GM23338 (cell line): ENCODE data around the gene ERC2.

Experiments used
- CREB1 ChIP-seq: fragments of 250-450 bp; sonication (Bioruptor Pico); IDR thresholded peaks from 2 replicates; pipeline ENCODE4 v1.5.0; 2020; ENCODE audit warnings: low read depth, mild to moderate bottlenecking, moderate library complexity
- CTCF ChIP-seq, 2 experiments: fragments of 200-600 bp in 1 of 2; sonication (generic) in 1 of 2; conservative IDR thresholded peaks; 2 replicates each; pipeline versions ENCODE4 v1.5.1 to v1.6.1; 2016 to 2017; ENCODE audit warnings: antibody characterized with exemption in 2 of 2, low read depth in 2 of 2, mild to moderate bottlenecking in 2 of 2, moderate library complexity in 1 of 2
- ETS1 ChIP-seq: IDR thresholded peaks from 2 replicates; pipeline ENCODE4 v1.6.1; 2016; ENCODE audit warnings: antibody characterized with exemption
- EZH2 ChIP-seq: fragments of 200-600 bp; sonication (generic); IDR thresholded peaks from one replicate; pipeline ENCODE4 v1.8.0; 2017; ENCODE audit warnings: antibody characterized with exemption, mild to moderate bottlenecking, low read depth; ENCODE audit not compliant: unreplicated experiment
- EZH2phosphoT487 ChIP-seq: fragments of 200-600 bp; sonication (generic); IDR thresholded peaks from one replicate; pipeline ENCODE4 v1.8.1; 2018; ENCODE audit warnings: antibody characterized with exemption; ENCODE audit not compliant: unreplicated experiment
- JUNB ChIP-seq: IDR thresholded peaks from one replicate; pipeline ENCODE4 v1.6.1; 2016; ENCODE audit warnings: antibody characterized with exemption; ENCODE audit not compliant: unreplicated experiment
- NANOG ChIP-seq: IDR thresholded peaks from 2 replicates; pipeline ENCODE4 v1.6.1; 2016; ENCODE audit warnings: antibody characterized with exemption, borderline replicate concordance
- POLR2AphosphoS5 ChIP-seq: IDR thresholded peaks from 2 replicates; pipeline ENCODE4 v1.6.1; 2016; ENCODE audit warnings: antibody characterized with exemption, low read depth
- REST ChIP-seq: IDR thresholded peaks from one replicate; pipeline ENCODE4 v1.6.1; 2018; ENCODE audit warnings: antibody characterized with exemption; ENCODE audit not compliant: unreplicated experiment
- ZNF462 ChIP-seq: fragments of 250-450 bp; sonication (Bioruptor Pico); IDR thresholded peaks from 2 replicates; pipeline ENCODE4 v1.5.0; 2020; ENCODE audit warnings: mild to moderate bottlenecking, moderate library complexity

GRCh38 chr3:55498520-55498919 is 969.7 kb downstream of the ERC2 start:
- TF ChIP-seq POLR2AphosphoS5 (no peak), CTCF (conservative IDR thresholded peaks at IDR 0.05; ENCODE audit: low read depth in 2 of 2) (no peak), CREB1 (CRISPR knock-in tag) (no peak), EZH2phosphoT487 (no peak), REST (no peak), EZH2 (no peak), JUNB (no peak), ZNF462 (no peak), ETS1 (no peak), NANOG (no peak)
